ENCODE measurements around the gene HNRNPAB. TPM values are rescaled to one million over a fixed set of nuclear protein-coding genes. Genes with fewer than 3 reads are reported as not detected.

Gene HNRNPAB
- total and polyA plus RNA-seq, 9 of the 15 experiments (the other 6 are each of a cell fraction or from before 2014, with no cell fraction given) = 34.6 to 425 (median 236) TPM

DNA sequence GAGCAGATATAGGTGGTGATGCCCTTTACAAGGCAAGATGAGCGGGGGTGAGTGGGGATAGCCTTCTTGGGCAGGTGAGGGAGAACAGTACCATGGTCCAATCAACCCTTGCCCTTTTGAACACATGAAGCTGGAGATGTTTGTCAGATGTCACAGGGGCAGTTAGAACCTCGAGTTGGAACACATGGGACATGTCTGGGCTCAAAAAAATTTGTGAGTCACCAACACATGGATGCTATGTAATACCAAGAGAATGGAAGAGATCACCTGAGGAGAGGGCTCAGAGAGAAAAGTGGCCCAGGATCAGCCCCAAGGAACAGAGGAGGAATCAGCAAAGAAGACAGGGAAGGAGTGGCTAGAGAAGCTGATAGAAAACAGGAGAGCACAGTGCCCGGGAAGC lies 23.6 kb downstream of the HNRNPAB start:
- H3K36me3 ChIP-seq (ENCODE audit: control insufficient read depth, insufficient read depth, low read length) = peaks cover 77% of the 10 kb centered on the region
- FAIRE-seq (no peak), ATAC-seq (no peak), DNase-seq (ENCODE audit: extremely low read depth in 1 of 4, low spot score in 3 of 4) (no peak)
- H3K27ac ChIP-seq (ENCODE audit: extremely low read depth, low read depth, low read length) = no peak overlapping the region
- no peak overlapping the region for H3K4me2 ChIP-seq (ENCODE audit: insufficient read depth, low read length)
- H4K20me1 ChIP-seq (replicated peaks; ENCODE audit: control insufficient read depth, insufficient read depth, low read length) = peaks cover 3% of the 10 kb centered on the region; the same call in 1 of the 2 replicates
- no peak overlapping the region for H3K4me3 ChIP-seq
- BruUV-seq (replicated peaks) = no TSS peak
- no peak overlapping the region; a peak in 1 of 4 replicates for H3K9ac ChIP-seq (ENCODE audit: insufficient read depth in 1 of 2, low read depth in 2 of 2, low read length in 2 of 2)
- no peaks in the 10 kb centered on the region for H3K27me3 ChIP-seq (ENCODE audit: control insufficient read depth in 2 of 2, insufficient read depth in 2 of 2, low read length in 2 of 2)
- no peaks in the 10 kb centered on the region for H3K9me3 ChIP-seq (replicated peaks; ENCODE audit: control insufficient read depth, insufficient read depth, low read depth, low read length)
- CTCF ChIA-PET (ENCODE audit: low intra/inter-chr PET ratio) = no interaction called here
- intact Hi-C loops (cut with micrococcal nuclease) = no loop called here
- peaks cover 1% of the 10 kb centered on the region for H3K9me1 ChIP-seq (ENCODE audit: control insufficient read depth, insufficient read depth, low read length)
- H2AFZ ChIP-seq (ENCODE audit: low read depth, low read length) = no peak overlapping the region
- peaks cover 15 to 37% of the 10 kb centered on the region in 2 experiments; a peak in 4 of 5 replicates for H3K4me1 ChIP-seq (replicated peaks in 1 of 2; ENCODE audit: control insufficient read depth in 2 of 2, insufficient read depth in 2 of 2, low read length in 2 of 2)
- H3K79me2 ChIP-seq (ENCODE audit: control insufficient read depth, insufficient read depth, low read length) = peaks cover 35% of the 10 kb centered on the region
- TF ChIP-seq, protein P1, sequence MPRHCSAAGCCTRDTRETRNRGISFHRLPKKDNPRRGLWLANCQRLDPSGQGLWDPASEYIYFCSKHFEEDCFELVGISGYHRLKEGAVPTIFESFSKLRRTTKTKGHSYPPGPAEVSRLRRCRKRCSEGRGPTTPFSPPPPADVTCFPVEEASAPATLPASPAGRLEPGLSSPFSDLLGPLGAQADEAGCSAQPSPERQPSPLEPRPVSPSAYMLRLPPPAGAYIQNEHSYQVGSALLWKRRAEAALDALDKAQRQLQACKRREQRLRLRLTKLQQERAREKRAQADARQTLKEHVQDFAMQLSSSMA (CRISPR knock-in tag; IDR thresholded peaks at IDR 0.05) = no peak
- TF ChIP-seq, protein P2, sequence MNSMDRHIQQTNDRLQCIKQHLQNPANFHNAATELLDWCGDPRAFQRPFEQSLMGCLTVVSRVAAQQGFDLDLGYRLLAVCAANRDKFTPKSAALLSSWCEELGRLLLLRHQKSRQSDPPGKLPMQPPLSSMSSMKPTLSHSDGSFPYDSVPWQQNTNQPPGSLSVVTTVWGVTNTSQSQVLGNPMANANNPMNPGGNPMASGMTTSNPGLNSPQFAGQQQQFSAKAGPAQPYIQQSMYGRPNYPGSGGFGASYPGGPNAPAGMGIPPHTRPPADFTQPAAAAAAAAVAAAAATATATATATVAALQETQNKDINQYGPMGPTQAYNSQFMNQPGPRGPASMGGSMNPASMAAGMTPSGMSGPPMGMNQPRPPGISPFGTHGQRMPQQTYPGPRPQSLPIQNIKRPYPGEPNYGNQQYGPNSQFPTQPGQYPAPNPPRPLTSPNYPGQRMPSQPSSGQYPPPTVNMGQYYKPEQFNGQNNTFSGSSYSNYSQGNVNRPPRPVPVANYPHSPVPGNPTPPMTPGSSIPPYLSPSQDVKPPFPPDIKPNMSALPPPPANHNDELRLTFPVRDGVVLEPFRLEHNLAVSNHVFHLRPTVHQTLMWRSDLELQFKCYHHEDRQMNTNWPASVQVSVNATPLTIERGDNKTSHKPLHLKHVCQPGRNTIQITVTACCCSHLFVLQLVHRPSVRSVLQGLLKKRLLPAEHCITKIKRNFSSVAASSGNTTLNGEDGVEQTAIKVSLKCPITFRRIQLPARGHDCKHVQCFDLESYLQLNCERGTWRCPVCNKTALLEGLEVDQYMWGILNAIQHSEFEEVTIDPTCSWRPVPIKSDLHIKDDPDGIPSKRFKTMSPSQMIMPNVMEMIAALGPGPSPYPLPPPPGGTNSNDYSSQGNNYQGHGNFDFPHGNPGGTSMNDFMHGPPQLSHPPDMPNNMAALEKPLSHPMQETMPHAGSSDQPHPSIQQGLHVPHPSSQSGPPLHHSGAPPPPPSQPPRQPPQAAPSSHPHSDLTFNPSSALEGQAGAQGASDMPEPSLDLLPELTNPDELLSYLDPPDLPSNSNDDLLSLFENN (IDR thresholded peaks at IDR 0.05; ENCODE audit: low read depth in 2 of 2, low read length in 2 of 2) = no peak
- TF ChIP-seq ZEB2 (IDR thresholded peaks at IDR 0.05) (no peak), ZNF408 (CRISPR knock-in tag; IDR thresholded peaks at IDR 0.05; ENCODE audit: low read depth) (no peak), MAZ (CRISPR knock-in tag; conservative IDR thresholded peaks at IDR 0.05 in 1 of 2, IDR thresholded peaks at IDR 0.05 in 1 of 2) (no peak), KLF16 (IDR thresholded peaks at IDR 0.05) (no peak)
- TF ChIP-seq, protein P3, sequence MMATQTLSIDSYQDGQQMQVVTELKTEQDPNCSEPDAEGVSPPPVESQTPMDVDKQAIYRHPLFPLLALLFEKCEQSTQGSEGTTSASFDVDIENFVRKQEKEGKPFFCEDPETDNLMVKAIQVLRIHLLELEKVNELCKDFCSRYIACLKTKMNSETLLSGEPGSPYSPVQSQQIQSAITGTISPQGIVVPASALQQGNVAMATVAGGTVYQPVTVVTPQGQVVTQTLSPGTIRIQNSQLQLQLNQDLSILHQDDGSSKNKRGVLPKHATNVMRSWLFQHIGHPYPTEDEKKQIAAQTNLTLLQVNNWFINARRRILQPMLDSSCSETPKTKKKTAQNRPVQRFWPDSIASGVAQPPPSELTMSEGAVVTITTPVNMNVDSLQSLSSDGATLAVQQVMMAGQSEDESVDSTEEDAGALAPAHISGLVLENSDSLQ (IDR thresholded peaks at IDR 0.05) = no peak
- POLR2A ChIA-PET = interaction anchor here (0.6 to 13.2 kb wide), 3 partner anchors 16 to 24 kb away, joined by 3 to 162 read pairs (median 13); partner anchors contain the start of gene HNRNPAB
- in situ Hi-C loops (cut with MboI) = no loop called here
- WGBS (ENCODE audit: insufficient coverage, low coverage, missing lambda C conversion rate) = 88% methylated on average over 3 of the region's 3 CpGs

Data from K562 (cell line).